OCI-LY3 (cell line): ENCODE data around the gene RGS16.
A peak's percentile ranks its signal among the peaks of the same experiment; 100 is the strongest.

Source experiments
- H2AFZ ChIP-seq: fragments of 200-600, 300-600 bp; shearing (Covaris generic); 2 replicates; pipeline ENCODE4 v1.6.0; 2014; ENCODE audit warnings: antibody characterized with exemption, low read depth, low read length
- H3K27ac ChIP-seq: fragments of 200-600, 300-600 bp; sonication (generic); 2 replicates; pipeline ENCODE4 v1.5.1; 2014; ENCODE audit warnings: mild to moderate bottlenecking, low read length, moderate library complexity, mixed read lengths
- H3K27me3 ChIP-seq: fragments of 200-600, 300-600 bp; sonication (generic); 2 replicates; pipeline ENCODE4 v1.6.1; 2014; ENCODE audit warnings: low read depth, low read length, mixed read lengths
- H3K36me3 ChIP-seq: fragments of 200-600, 300-600 bp; sonication (generic); replicated peaks from 2 replicates; pipeline ENCODE3; 2014; ENCODE audit warnings: low read depth, low read length, mixed read lengths
- H3K4me1 ChIP-seq: fragments of 300-600, 200-600 bp; sonication (generic); 2 replicates; pipeline ENCODE4 v1.6.1; 2014; ENCODE audit warnings: low read length, mixed read lengths
- H3K4me2 ChIP-seq: fragments of 200-600, 300-600 bp; sonication (generic); 2 replicates; pipeline ENCODE4 v1.6.1; 2014; ENCODE audit warnings: low read length, mixed read lengths
- H3K4me3 ChIP-seq: fragments of 300-600, 200-600 bp; sonication (generic); 2 replicates; pipeline ENCODE4 v1.5.1; 2014; ENCODE audit warnings: antibody characterized with exemption, mild to moderate bottlenecking, low read length, moderate library complexity
- H3K79me2 ChIP-seq: fragments of 300-600, 200-600 bp; shearing (Covaris generic); 2 replicates; pipeline ENCODE4 v1.6.1; 2014; ENCODE audit warnings: mild to moderate bottlenecking, low read length, mixed read lengths
- H3K9ac ChIP-seq: fragments of 300-600, 200-600 bp; shearing (Covaris generic); 2 replicates; pipeline ENCODE4 v1.6.0; 2014; ENCODE audit warnings: mild to moderate bottlenecking, low read length, moderate library complexity
- H3K9me3 ChIP-seq: fragments of 200-600, 300-600 bp; shearing (Covaris generic); 2 replicates; pipeline ENCODE4 v1.6.1; 2014; ENCODE audit warnings: low read length, mixed read lengths; ENCODE audit not compliant: insufficient read depth
- H4K20me1 ChIP-seq: fragments of 200-600, 300-600 bp; sonication (generic); 2 replicates; pipeline ENCODE4 v1.6.1; 2016; ENCODE audit warnings: low read length, mixed read lengths; ENCODE audit not compliant: insufficient read depth
- EZH2phosphoT487 ChIP-seq: fragments of 200-600 bp; shearing (Covaris generic); IDR thresholded peaks from 2 replicates; pipeline ENCODE4 v1.6.1; 2018; ENCODE audit warnings: antibody characterized with exemption, mixed run types, low read depth
- TF ChIP-seq, protein P1 (sequence below): fragments of 200-600, 300-600 bp; sonication (generic); IDR thresholded peaks from 2 replicates; pipeline ENCODE4 v1.5.1; 2014; ENCODE audit warnings: antibody characterized with exemption, low read length, low read depth

RGS16 gene

DNA sequence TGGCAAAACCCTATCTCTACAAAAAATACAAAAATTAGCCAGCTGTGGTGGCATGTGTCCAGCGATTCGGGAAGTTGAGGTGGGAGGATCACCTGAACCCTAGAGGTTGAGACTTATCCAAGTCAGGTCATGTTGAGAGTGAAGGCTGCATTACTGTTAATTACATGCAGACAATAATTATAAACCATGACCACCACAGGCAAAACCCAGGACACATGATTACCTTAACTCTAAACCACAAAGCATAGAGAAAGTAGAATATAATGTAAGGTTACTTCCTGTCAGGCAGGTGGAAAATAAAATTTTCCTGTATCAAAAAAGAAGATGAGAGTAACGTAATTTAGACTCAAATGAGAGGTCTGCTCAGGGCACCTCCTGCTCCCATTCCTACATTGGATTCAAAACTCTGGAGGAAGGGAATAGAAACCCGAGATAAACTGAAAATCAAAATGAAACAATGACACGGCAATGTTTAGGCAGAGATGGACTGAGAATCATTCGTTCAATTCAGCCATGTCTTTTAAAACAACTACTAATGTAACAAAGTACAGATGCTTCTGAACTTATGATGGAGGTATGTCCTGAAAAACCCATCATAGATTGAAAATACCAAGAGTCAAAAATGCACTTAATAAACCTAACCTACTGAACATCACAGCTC is 46.6 kb upstream of the RGS16 start:
- H3K79me2 ChIP-seq, result no peaks in the 10 kb centered on the region
- H3K4me2 ChIP-seq, result peak overlapping the region; percentile 16
- H4K20me1 ChIP-seq, result no peaks in the 10 kb centered on the region
- H3K4me3 ChIP-seq, result no peak overlapping the region
- H3K36me3 ChIP-seq, result no peaks in the 10 kb centered on the region
- TF ChIP-seq EZH2phosphoT487, result no peak
- H3K27ac ChIP-seq, result no peak overlapping the region
- H3K27me3 ChIP-seq, result 0 out of 2 replicates have a peak, but pooled peaks cover 4% of the 10 kb centered on the region
- H3K9me3 ChIP-seq, result no peaks in the 10 kb centered on the region
- no peak overlapping the region; the same call in 1 of the 2 replicates for H2AFZ ChIP-seq
- H3K4me1 ChIP-seq, result peaks cover 21% of the 10 kb centered on the region
- no peak overlapping the region for H3K9ac ChIP-seq

DNA sequence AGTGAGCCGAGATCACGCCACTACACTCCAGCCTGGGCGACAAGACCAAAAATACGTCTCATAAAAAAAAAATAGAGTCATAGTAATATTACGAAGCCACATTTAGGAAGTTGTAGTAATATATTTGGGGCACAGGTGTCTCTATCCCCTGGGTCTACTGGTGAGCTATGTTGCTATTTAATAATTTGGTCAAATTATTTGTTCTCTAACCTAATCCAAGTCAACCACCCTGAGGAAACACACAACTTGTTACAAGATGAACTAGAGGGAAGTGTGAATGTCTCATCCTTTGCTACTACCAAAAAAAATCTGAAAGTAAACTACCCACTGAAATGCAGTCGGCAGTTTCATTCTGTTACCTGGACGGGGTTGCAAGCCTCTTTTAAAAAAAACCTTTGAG is 44.9 kb upstream of the RGS16 start:
- no peak overlapping the region for H3K27ac ChIP-seq
- peaks cover 31% of the 10 kb centered on the region for H3K4me1 ChIP-seq
- H3K9me3 ChIP-seq, result no peaks in the 10 kb centered on the region
- H3K9ac ChIP-seq, result 0 out of 2 replicates have a peak overlapping the region, but pooled peaks have one; percentile 15
- H3K36me3 ChIP-seq, result no peaks in the 10 kb centered on the region
- no peak for TF ChIP-seq EZH2phosphoT487
- TF ChIP-seq, protein P1, sequence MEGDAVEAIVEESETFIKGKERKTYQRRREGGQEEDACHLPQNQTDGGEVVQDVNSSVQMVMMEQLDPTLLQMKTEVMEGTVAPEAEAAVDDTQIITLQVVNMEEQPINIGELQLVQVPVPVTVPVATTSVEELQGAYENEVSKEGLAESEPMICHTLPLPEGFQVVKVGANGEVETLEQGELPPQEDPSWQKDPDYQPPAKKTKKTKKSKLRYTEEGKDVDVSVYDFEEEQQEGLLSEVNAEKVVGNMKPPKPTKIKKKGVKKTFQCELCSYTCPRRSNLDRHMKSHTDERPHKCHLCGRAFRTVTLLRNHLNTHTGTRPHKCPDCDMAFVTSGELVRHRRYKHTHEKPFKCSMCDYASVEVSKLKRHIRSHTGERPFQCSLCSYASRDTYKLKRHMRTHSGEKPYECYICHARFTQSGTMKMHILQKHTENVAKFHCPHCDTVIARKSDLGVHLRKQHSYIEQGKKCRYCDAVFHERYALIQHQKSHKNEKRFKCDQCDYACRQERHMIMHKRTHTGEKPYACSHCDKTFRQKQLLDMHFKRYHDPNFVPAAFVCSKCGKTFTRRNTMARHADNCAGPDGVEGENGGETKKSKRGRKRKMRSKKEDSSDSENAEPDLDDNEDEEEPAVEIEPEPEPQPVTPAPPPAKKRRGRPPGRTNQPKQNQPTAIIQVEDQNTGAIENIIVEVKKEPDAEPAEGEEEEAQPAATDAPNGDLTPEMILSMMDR, result 0 out of 2 replicates have a peak, but pooled peaks have one; percentile 9
- 0 out of 2 replicates have a peak, but pooled peaks cover 4% of the 10 kb centered on the region for H3K27me3 ChIP-seq
- H2AFZ ChIP-seq, result peak overlapping the region; percentile 28; the same call in 1 of the 2 replicates
- H3K4me3 ChIP-seq, result peak overlapping the region; percentile 44
- H3K4me2 ChIP-seq, result peak overlapping the region; percentile 51
- no peaks in the 10 kb centered on the region for H3K79me2 ChIP-seq
- H4K20me1 ChIP-seq, result no peaks in the 10 kb centered on the region

DNA sequence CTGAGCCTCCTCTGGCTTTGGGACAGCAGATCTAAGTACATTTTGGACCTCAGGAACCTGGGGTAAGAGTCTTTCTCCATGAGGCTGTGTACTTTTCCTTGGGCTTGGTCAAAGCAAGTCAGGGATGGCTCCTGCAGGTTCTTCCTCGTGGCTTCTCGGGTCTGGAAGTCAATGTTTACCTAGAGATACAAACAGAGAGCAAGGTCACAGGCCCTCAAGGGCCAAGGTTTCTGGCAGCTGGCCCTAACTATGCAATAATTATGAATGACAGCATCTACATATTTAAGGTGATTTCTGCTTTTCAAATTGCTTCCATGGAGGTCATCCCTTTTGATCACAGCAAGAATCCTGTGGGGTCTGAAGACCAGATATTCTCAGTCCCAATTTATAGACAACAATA is 42.5 kb upstream of the RGS16 start:
- no peak overlapping the region for H3K4me2 ChIP-seq
- H3K36me3 ChIP-seq, result no peaks in the 10 kb centered on the region
- H2AFZ ChIP-seq, result no peak overlapping the region
- H3K27ac ChIP-seq, result no peak overlapping the region
- H3K79me2 ChIP-seq, result no peaks in the 10 kb centered on the region
- no peak overlapping the region for H3K4me3 ChIP-seq
- no peak for TF ChIP-seq EZH2phosphoT487
- TF ChIP-seq, protein P1, result no peak
- H3K9ac ChIP-seq, result no peak overlapping the region
- H3K27me3 ChIP-seq, result 0 out of 2 replicates have a peak, but pooled peaks cover 4% of the 10 kb centered on the region
- no peaks in the 10 kb centered on the region for H4K20me1 ChIP-seq
- peaks cover 31% of the 10 kb centered on the region for H3K4me1 ChIP-seq
- H3K9me3 ChIP-seq, result no peaks in the 10 kb centered on the region

DNA sequence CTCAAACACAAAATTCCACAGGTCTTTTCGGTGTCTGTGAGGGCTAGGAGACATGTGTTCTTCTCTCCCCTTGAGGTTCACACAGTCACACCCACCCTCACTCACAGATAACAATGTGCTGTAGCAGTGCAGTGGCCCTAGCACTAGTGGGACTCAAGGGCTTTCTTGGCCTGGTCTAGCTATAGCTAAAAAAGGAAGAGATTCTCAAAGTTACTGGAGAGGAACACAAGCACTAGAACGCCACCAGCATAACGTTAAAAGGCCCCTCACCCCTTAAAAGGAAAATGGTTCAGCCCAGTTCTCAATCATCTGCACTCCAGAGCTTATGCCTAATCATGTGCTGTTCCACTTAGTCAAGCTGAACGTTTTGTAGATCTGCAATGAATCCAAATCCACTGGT is 40.7 kb upstream of the RGS16 start:
- H3K9me3 ChIP-seq, result no peaks in the 10 kb centered on the region
- H3K4me1 ChIP-seq, result peaks cover 20% of the 10 kb centered on the region
- H3K4me2 ChIP-seq, result 0 out of 2 replicates have a peak overlapping the region, but pooled peaks have one; percentile 3
- no peaks in the 10 kb centered on the region for H3K27me3 ChIP-seq
- H3K27ac ChIP-seq, result no peak overlapping the region
- H3K9ac ChIP-seq, result no peak overlapping the region
- H3K36me3 ChIP-seq, result no peaks in the 10 kb centered on the region
- no peaks in the 10 kb centered on the region for H3K79me2 ChIP-seq
- no peak overlapping the region for H3K4me3 ChIP-seq
- TF ChIP-seq, protein P1, result no peak
- no peak for TF ChIP-seq EZH2phosphoT487
- H2AFZ ChIP-seq, result peak overlapping the region; percentile 40
- H4K20me1 ChIP-seq, result no peaks in the 10 kb centered on the region
